Activated CD4-positive, CD25-positive, alpha-beta regulatory T cell treated with anti-CD3 and anti-CD28 coated beads, Interleukin-2, amount 50 U/mL, for 16 hours (primary cell): ENCODE measurements around the gene CSF2RB.

Experiments used
- DNase-seq: peaks from one replicate; pipeline ENCODE4 v3.0.0-alpha.2; 2020; ENCODE audit warnings: low read depth, low spot score

Gene CSF2RB

GRCh38 chr22:36887162-36887561, 26.3 kb upstream of the CSF2RB start:
- no peak for DNase-seq

- no peak for DNase-seq
Measured at GRCh38 chr22:36891646-36892045, 21.8 kb upstream of the CSF2RB start.

DNA sequence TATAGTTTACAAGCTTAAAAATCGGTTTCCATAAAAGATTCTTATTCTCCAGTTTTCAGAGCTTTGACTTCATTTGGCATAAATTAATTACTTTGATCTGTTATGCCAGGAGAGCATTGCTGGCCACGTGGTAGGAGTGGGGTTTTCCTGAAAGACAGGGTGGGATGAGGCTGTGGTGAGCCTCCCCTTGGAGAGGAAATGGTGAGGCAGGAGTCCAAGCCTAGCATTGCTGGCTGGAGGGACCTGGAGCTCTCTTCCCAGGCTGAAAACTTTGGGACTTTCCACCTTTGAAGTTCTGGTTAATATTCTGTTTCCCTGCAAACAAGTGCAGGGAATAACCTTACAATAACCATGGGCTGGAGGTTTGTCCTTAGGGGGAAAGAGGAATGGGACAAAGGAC, 21.1 kb upstream of the CSF2RB start:
- no peak for DNase-seq

DNA sequence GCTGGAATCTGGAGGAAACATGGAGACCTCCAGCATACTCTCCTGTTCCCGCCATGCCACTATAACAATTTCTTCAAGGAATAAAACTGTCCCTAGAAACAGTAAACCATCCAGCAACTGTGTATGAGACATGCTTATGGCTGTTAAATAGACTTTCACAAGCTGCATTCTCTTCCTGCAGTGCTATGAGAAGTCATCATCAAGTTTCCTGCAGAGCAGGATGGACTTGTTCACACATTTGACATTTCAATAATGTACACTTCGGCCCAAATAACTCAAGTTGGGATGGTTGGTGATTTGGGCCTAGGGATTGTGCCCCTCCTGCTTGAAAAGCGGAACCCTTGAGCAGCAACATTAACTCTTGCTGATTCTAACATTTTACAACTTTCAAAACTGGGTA, 20.2 kb upstream of the CSF2RB start:
- no peak for DNase-seq

DNA sequence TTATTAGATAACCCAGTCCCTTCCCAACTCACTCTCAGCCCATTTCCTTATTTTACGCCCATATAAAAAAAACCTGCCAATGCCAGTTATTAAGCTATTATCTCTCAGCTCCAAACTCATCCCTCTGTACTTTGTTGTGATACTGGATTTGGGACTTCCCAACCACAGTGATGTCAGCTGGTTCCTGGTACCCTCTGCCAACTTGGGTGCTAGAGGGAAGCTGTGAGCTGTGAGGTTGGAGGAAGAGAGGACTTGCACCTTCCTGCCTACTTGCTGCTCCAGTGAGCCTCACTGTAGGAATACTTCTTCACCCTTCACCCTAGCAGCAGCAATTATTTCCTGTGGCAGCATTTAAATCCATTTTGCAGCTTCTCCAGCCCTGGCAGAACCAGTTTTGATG, 19.2 kb upstream of the CSF2RB start:
- DNase-seq, result no peak

DNA sequence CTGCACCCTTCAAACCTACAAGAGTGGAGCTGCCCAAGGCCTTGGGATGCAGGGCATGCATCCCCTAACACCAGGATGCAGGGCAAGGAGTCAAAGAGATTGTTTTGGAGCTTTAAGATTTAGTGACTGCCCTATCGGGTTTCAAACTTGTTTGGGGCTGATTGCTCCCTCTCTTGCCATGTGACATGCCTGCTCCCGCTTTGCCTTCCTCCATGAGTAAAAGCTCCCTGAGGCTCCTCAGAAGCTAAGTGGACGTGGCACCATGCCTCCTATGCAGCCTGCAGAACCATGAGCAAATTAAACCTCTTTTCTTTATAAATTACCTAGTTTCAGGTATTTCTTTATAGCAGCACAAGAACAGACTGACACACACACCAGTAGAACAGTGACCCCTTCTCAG, 15.8 kb upstream of the CSF2RB start:
- DNase-seq, result no peak

- DNase-seq, result no peak
Measured at GRCh38 chr22:36898690-36899089, 14.7 kb upstream of the CSF2RB start.

DNA sequence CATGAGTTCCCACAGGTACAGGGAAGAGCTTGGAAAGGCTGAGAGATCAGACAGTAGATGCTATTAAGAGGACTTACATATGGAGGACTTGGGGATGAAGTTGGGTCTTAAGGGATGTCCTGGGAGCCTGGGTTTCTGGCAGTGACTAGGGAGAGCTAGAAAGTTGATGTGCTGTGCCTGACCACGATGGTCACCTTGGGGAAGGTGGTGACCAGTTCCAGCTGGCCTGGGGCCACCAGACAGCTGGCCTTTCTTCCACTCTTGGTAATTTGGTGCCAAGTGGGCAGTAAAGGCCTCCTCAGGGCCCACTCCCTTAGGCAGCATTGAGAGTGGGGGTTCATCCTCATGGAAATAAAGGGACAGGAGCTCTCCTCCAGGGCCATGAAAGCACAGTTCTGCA, 13.9 kb upstream of the CSF2RB start:
- no peak for DNase-seq

- no peak for DNase-seq
Measured at GRCh38 chr22:36900225-36900624, 13.2 kb upstream of the CSF2RB start.

DNA sequence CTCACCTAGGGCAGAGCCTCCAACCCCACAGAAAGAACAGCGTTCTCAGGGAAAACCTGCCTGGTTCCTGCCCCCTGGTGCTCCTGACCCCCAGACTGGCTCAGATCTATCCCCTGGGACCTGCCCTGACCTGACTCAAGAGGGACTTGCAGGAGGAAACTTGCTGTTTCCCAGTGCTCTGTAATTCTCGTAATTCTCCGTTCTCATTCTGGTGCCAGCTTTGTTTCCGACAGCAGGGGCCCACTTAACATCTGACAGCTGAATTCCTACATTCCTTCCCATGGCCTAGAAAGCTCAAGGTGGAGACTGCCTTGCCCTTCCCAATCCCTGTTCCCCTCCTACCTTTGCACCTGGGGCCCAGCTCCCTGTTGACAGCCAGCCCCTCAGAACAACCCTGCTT, 12.5 kb upstream of the CSF2RB start:
- DNase-seq, result no peak

GRCh38 chr22:36901411-36902142, 11.9 kb upstream of the CSF2RB start:
- no peak for DNase-seq

- no peak for DNase-seq
Measured at GRCh38 chr22:36902143-36902926, 11.1 kb upstream of the CSF2RB start.

- DNase-seq, result no peak
Measured at GRCh38 chr22:36904260-36904880, 9.1 kb upstream of the CSF2RB start.

GRCh38 chr22:36907253-36908195, 5.9 kb upstream of the CSF2RB start:
- DNase-seq, result no peak

DNA sequence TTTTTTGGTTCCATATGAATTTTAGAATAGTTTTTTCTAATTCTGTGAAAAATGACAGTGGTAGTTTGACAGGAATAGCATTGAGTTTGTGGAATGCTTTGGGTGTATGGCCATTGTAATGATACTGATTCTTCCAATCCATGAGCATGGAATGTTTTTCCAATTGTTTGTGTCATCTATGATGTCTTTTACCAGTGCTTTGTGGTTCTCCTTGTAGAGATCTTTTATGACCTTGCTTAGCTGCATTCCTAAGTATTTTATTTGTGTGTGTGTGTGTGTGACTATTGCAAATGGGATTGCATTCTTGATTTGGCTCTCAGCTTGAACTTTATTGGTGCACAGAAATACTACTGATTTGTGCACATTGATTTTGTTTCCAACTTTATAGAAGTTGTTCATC, 3.0 kb upstream of the CSF2RB start:
- DNase-seq, result no peak

DNA sequence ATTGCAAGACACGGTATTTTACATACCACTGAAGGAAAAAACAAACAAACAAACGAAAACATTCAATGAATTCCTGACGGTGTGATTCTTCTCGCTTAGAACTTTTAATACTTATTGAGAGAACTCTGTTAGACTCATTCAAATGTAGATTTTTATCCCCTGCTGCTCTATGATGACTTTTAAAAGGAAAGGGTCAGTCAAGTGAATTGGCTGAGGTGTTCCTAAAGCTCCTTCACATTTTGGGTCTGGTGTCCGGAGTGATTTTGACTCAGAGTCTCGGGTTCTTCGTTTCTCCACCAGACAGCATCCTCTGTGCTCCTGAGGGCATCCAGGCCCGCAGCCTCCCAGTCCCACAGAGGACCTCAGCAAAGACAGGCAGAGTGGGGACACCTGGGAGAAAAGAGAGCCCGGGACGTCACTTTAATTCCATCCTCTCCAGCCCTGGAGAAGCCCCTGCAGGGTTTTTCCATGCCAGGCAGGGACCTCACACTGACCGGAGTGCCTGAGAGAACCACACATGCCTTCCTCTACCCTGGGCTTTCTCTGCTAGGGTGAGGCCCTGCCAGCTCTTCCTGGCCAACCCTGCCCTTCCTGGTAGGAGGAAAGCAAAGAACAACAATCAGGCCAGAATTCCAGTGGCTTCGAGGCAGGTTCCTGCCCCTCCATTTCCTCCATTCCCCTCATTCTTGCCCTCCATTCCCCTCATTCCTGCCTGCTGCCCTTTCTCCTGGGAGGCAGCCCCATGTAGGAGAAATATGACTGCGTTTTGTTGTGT, 1.4 kb upstream of the CSF2RB start:
- no peak for DNase-seq

DNA sequence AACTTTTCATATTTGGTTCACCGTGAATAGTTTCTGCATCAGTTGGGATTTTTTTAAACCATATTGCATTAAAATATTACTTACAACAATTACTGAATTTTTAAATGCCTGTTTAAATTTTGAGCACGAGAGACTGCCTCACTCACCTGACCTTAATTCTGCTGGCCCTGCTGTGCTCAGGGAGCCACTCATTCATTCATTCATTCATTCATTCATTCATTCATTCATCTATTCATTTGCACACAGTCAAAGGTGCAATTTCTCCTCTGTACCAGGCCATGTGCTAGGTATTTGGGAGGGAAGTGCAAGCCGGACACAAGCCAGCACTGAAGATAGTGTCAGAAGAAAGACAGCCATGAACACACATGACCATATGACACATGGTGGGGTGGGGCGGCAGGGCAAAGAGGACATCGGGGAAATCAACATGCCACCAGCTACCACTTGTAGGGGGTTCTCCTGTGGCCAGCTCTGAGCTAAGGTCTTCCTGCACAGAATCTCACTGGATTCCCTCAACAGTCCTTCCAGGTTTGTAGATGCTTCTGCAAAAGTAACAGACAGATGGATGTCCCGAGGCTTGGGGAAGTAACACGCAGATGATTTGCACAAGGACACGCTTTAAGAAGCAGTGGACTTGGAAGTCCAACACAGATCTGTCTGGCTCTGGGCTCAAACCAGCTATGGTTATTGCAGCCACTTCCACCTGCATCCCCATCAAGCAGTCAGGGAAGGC, 568 bp upstream of the CSF2RB start:
- DNase-seq, result no peak

DNA sequence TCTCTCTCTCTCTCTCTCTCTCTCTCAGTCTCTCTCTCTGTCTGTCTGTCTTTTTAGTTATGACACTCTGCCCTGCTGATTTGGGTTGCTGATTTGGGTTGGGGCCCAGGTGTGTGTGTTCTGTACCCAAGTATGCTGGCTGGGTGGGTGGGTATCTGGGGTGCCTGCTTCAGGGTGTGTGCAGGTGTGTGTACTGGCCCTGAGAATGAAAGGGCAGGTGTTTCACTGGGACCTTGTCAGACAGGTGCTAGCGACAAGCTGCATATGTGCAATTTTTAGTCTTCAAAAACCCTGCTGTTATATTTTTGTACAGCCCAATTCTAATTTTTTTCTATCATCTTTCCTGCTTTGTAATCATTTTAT, 943 bp downstream of the CSF2RB start:
- DNase-seq, result no peak

GRCh38 chr22:36916034-36916433, 2.6 kb downstream of the CSF2RB start:
- no peak for DNase-seq

GRCh38 chr22:36918586-36919284, 5.3 kb downstream of the CSF2RB start:
- no peak for DNase-seq
